ENCODE results near the gene CUX1.
"Not testable (repeated sequence)": the region's sequence is repeated elsewhere in the genome, so short reads cannot be mapped to it uniquely, and the experiment has no call there.

Gene CUX1

GRCh38 chr7:101826081-101826835, 8.8 kb downstream of the CUX1 start:
- DNase-seq (ENCODE audit: low read depth in 2 of 2) = no peak

GRCh38 chr7:101828301-101829020, 11.0 kb downstream of the CUX1 start:
- no peak for DNase-seq (ENCODE audit: low read depth in 2 of 2)

- no peak for DNase-seq (ENCODE audit: low read depth in 2 of 2)
Measured at GRCh38 chr7:101829374-101829773, 11.9 kb downstream of the CUX1 start.

- DNase-seq (ENCODE audit: low read depth in 2 of 2) = no peak
Measured at GRCh38 chr7:101829821-101830220, 12.4 kb downstream of the CUX1 start.

- not testable (repeated sequence) for DNase-seq (ENCODE audit: low read depth in 2 of 2)
Measured at GRCh38 chr7:101831396-101831795, 14.0 kb downstream of the CUX1 start.

GRCh38 chr7:101832205-101832631, 14.8 kb downstream of the CUX1 start:
- no peak for DNase-seq (ENCODE audit: low read depth in 2 of 2)

- no peak for DNase-seq (ENCODE audit: low read depth in 2 of 2)
Measured at GRCh38 chr7:101832685-101833375, 15.4 kb downstream of the CUX1 start.

- DNase-seq (ENCODE audit: low read depth in 2 of 2) = no peak
Measured at GRCh38 chr7:101833799-101834198, 16.4 kb downstream of the CUX1 start.

GRCh38 chr7:101835136-101835535, 17.7 kb downstream of the CUX1 start:
- DNase-seq (ENCODE audit: low read depth in 2 of 2) = no peak

- not testable (repeated sequence) for DNase-seq (ENCODE audit: low read depth in 2 of 2)
Measured at GRCh38 chr7:101837433-101837832, 20.0 kb downstream of the CUX1 start.

- no peak for DNase-seq (ENCODE audit: low read depth in 2 of 2)
Measured at GRCh38 chr7:101838837-101839483, 21.5 kb downstream of the CUX1 start.

- DNase-seq (ENCODE audit: low read depth in 2 of 2) = no peak
Measured at GRCh38 chr7:101841328-101841727, 23.9 kb downstream of the CUX1 start.

- DNase-seq (ENCODE audit: low read depth in 2 of 2) = no peak
Measured at GRCh38 chr7:101843293-101844271, 26.2 kb downstream of the CUX1 start.

- DNase-seq (ENCODE audit: low read depth in 2 of 2) = no peak
Measured at GRCh38 chr7:101845974-101846373, 28.5 kb downstream of the CUX1 start.

GRCh38 chr7:101846800-101847538, 29.5 kb downstream of the CUX1 start:
- DNase-seq (ENCODE audit: low read depth in 2 of 2) = no peak

- DNase-seq (ENCODE audit: low read depth in 2 of 2) = no peak
Measured at GRCh38 chr7:101848208-101848951, 31.0 kb downstream of the CUX1 start.

GRCh38 chr7:101849314-101849713, 31.9 kb downstream of the CUX1 start:
- not testable (repeated sequence) for DNase-seq (ENCODE audit: low read depth in 2 of 2)

- DNase-seq (ENCODE audit: low read depth in 2 of 2) = not testable (repeated sequence)
Measured at GRCh38 chr7:101852364-101852763, 34.9 kb downstream of the CUX1 start.

- DNase-seq (ENCODE audit: low read depth in 2 of 2) = no peak
Measured at GRCh38 chr7:101853684-101854083, 36.3 kb downstream of the CUX1 start.

Data from stimulated activated CD8-positive, alpha-beta memory T cell treated with anti-CD3 and anti-CD28 coated beads, Interleukin-7, amount 100 ng/mL, for 4 hours (primary cell).